ENCODE measurements around the gene STAG3. TPM values are rescaled to one million over a fixed set of nuclear protein-coding genes. Genes with fewer than 3 reads are reported as not detected.

The STAG3 gene
- total and polyA plus RNA-seq, 2 of the 4 experiments (the other 2 are of a cell fraction): 0.36 to 0.65 TPM

GRCh38 chr7:100148559-100149328 lies 29.0 kb upstream of the STAG3 start, which contains the start of gene LAMTOR4:
LAMTOR4 (plus strand) TSS chr7:100148918; CDS start chr7:100148973, 55 bp downstream.
- no peaks in the 10 kb centered on the region for H3K9me3 ChIP-seq (ENCODE audit: control insufficient read depth, insufficient read depth, low read length)
- POLR2A ChIA-PET (ENCODE audit: unreplicated experiment): interaction anchor here (0.5 to 0.6 kb wide), 3 partner anchors 8 to 45 kb away, joined by 3 to 6 read pairs (median 3); no protein-coding TSS in a partner anchor
- H2AFZ ChIP-seq (replicated peaks; ENCODE audit: low read length, poor library complexity): peak within 1 kb of the TSS; percentile 94
- H3K9me1 ChIP-seq (ENCODE audit: insufficient read depth, low read length): no peaks in the 10 kb centered on the region
- no peak within 1 kb of the TSS for H2BK15ac ChIP-seq (ENCODE audit: low read depth, low read length)
- peak within 1 kb of the TSS; percentile 76 for H2AK5ac ChIP-seq (ENCODE audit: low read depth, low read length)
- in situ Hi-C loops (cut with MboI; ENCODE audit: low sequenced_read_pairs): no loop called here
- peak within 1 kb of the TSS; percentile 70 for H3K18ac ChIP-seq (ENCODE audit: low read depth, low read length)
- H3K56ac ChIP-seq (ENCODE audit: extremely low read depth, insufficient read depth, low read length): peak within 1 kb of the TSS; percentile 47
- H3K27me3 ChIP-seq (ENCODE audit: control insufficient read depth, insufficient read depth, low read length): no peaks in the 10 kb centered on the region
- peak; percentile 73 for TF ChIP-seq FOS (IDR thresholded peaks at IDR 0.05; ENCODE audit: low read depth, low read length)
- TF ChIP-seq CEBPB (IDR thresholded peaks at IDR 0.05; ENCODE audit: low read depth, low read length): peak; percentile 93
- TF ChIP-seq, protein P1, sequence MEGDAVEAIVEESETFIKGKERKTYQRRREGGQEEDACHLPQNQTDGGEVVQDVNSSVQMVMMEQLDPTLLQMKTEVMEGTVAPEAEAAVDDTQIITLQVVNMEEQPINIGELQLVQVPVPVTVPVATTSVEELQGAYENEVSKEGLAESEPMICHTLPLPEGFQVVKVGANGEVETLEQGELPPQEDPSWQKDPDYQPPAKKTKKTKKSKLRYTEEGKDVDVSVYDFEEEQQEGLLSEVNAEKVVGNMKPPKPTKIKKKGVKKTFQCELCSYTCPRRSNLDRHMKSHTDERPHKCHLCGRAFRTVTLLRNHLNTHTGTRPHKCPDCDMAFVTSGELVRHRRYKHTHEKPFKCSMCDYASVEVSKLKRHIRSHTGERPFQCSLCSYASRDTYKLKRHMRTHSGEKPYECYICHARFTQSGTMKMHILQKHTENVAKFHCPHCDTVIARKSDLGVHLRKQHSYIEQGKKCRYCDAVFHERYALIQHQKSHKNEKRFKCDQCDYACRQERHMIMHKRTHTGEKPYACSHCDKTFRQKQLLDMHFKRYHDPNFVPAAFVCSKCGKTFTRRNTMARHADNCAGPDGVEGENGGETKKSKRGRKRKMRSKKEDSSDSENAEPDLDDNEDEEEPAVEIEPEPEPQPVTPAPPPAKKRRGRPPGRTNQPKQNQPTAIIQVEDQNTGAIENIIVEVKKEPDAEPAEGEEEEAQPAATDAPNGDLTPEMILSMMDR (conservative IDR thresholded peaks at IDR 0.05; ENCODE audit: low read depth, low read length): no peak
- TF ChIP-seq, protein P2, sequence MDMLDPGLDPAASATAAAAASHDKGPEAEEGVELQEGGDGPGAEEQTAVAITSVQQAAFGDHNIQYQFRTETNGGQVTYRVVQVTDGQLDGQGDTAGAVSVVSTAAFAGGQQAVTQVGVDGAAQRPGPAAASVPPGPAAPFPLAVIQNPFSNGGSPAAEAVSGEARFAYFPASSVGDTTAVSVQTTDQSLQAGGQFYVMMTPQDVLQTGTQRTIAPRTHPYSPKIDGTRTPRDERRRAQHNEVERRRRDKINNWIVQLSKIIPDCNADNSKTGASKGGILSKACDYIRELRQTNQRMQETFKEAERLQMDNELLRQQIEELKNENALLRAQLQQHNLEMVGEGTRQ (IDR thresholded peaks at IDR 0.05; ENCODE audit: low read depth, low read length): peak; percentile 95
- TF ChIP-seq MAZ (IDR thresholded peaks at IDR 0.05; ENCODE audit: borderline replicate concordance, low read depth, low read length): peak; percentile 92
- peak; percentile 92 for TF ChIP-seq BHLHE40 (IDR thresholded peaks at IDR 0.05; ENCODE audit: low read depth, low read length)
- no peak for TF ChIP-seq RFX5 (IDR thresholded peaks at IDR 0.05; ENCODE audit: low read depth, low read length)
- peak within 1 kb of the TSS; percentile 94 for H3K4ac ChIP-seq (ENCODE audit: low read depth, low read length)
- H3K9ac ChIP-seq (ENCODE audit: low read depth, low read length): peak within 1 kb of the TSS; percentile 90
- peak within 1 kb of the TSS; percentile 96 for H2AK9ac ChIP-seq (replicated peaks; ENCODE audit: low read depth, low read length, poor library complexity)
- intact Hi-C loops (cut with micrococcal nuclease): no loop called here
- DNase-seq (peak; percentile 99), ATAC-seq (ENCODE audit: low read depth) (peak; percentile 99)
- peak within 1 kb of the TSS; percentile 90 for H3K23ac ChIP-seq (ENCODE audit: low read depth, low read length)
- peak within 1 kb of the TSS; percentile 66 for H3K4me3 ChIP-seq (ENCODE audit: insufficient read depth, low read depth, low read length)
- 3% methylated on average over 7 of the region's 46 CpGs; no CpG with 5 or more reads in 1 of the 2 experiments for WGBS, 2 experiments (ENCODE audit: extremely low coverage in 2 of 2, insufficient read length in 1 of 2)
- no peak within 1 kb of the TSS for H2BK20ac ChIP-seq (ENCODE audit: low read depth, low read length)
- H3K14ac ChIP-seq (replicated peaks; ENCODE audit: low read depth, low read length): peak within 1 kb of the TSS; percentile 91
- H4K8ac ChIP-seq (ENCODE audit: low read depth in 2 of 2, low read length in 2 of 2): peak within 1 kb of the TSS; percentile 80 to 99
- H3K36me3 ChIP-seq (ENCODE audit: control insufficient read depth, insufficient read depth, low read length): peaks cover 9% of the 10 kb centered on the region
- peak within 1 kb of the TSS; percentile 82 for H2BK5ac ChIP-seq (ENCODE audit: low read depth, low read length, poor library complexity, severe bottlenecking)
- BruUV-seq (replicated peaks): no TSS peak
- H3K27ac ChIP-seq (ENCODE audit: insufficient read depth, low read length): peak within 1 kb of the TSS; percentile 86
- peak within 1 kb of the TSS; percentile 44; the same call in 1 of the 2 replicates for H2BK120ac ChIP-seq (ENCODE audit: low read depth, low read length)
- peak within 1 kb of the TSS; percentile 79 for H3K4me2 ChIP-seq (ENCODE audit: low read depth, low read length)
- H4K20me1 ChIP-seq (ENCODE audit: insufficient read depth, low read length): peaks cover 5% of the 10 kb centered on the region; the same call in 1 of the 2 replicates
- peaks cover 17 to 43% of the 10 kb centered on the region in 2 experiments for H3K79me1 ChIP-seq (ENCODE audit: low read depth in 1 of 2, low read length in 2 of 2)
- CTCF ChIA-PET: interaction anchor here (0.8 to 1.0 kb wide), 2 partner anchors 8 to 16 kb away, joined by 3 read pairs; no protein-coding TSS in a partner anchor
- H4K5ac ChIP-seq (ENCODE audit: low read depth, low read length): peak within 1 kb of the TSS; percentile 71
- peak within 1 kb of the TSS; percentile 90 for H4K91ac ChIP-seq (ENCODE audit: insufficient read depth, low read depth, low read length)
- dilution Hi-C loops (cut with HindIII; ENCODE audit: low sequenced_read_pairs, unreplicated experiment): no loop called here
- 0 out of 2 replicates have a peak, but pooled peaks cover 2% of the 10 kb centered on the region for H3K4me1 ChIP-seq (ENCODE audit: control insufficient read depth, insufficient read depth, low read length)

Data from IMR-90 (cell line).